HEK293 (cell line): ENCODE results near the gene SNRPB2.
A peak's percentile ranks its signal among the peaks of the same experiment; 100 is the strongest.

Experiments
- CTCF ChIA-PET: fragments of 350-600 bp; formaldehyde crosslinking; extraction: SDS; loops from one replicate; lab custom pipeline; 2021; ENCODE audit warnings: antibody characterized with exemption; lab: Yijun Ruan, JAX
- POLR2A ChIA-PET: fragments of 300-600 bp; formaldehyde crosslinking; extraction: SDS; loops from one replicate; lab custom pipeline; 2020; ENCODE audit warnings: antibody characterized with exemption, inconsistent platforms; lab: Yijun Ruan, JAX
- H3K27ac ChIP-seq: fragments of 200-500 bp; sonication (Bioruptor generic); 2 replicates; pipeline ENCODE4 v1.5.1; 2014; ENCODE audit warnings: low read depth, low read length, control low read depth, inconsistent platforms; ENCODE audit errors: extremely low read depth
- H3K36me3 ChIP-seq, 2 experiments: fragments of 200-500 bp in 1 of 2; sonication (Bioruptor generic) in 1 of 2; 1 replicate in 1 of 2; 2 replicates in 1 of 2; pipeline ENCODE4 v1.5.1; 2014 to 2017; ENCODE audit warnings: inconsistent platforms in 2 of 2, low read length in 2 of 2; ENCODE audit not compliant: control insufficient read depth in 2 of 2, insufficient read depth in 1 of 2
- H3K4me1 ChIP-seq: fragments of 200-500 bp; sonication (Bioruptor generic); 2 replicates; pipeline ENCODE4 v1.5.1; 2014; ENCODE audit warnings: mild to moderate bottlenecking, low read length, inconsistent platforms; ENCODE audit not compliant: control insufficient read depth, insufficient read depth
- H3K4me3 ChIP-seq: 2 replicates; pipeline ENCODE4 v1.5.1; 2011; ENCODE audit warnings: low read depth, mild to moderate bottlenecking, control low read depth, low read length, moderate library complexity
- H3K9me3 ChIP-seq: fragments of 200-500 bp; sonication (Bioruptor generic); 2 replicates; pipeline ENCODE4 v1.5.1; 2014; ENCODE audit warnings: low read depth, low read length, inconsistent platforms; ENCODE audit not compliant: control insufficient read depth, insufficient read depth
- BCL11B ChIP-seq: fragments of 450-650 bp; formaldehyde crosslinking; IDR thresholded peaks from 2 replicates; pipeline ENCODE4 v1.5.1; 2016; ENCODE audit warnings: low read depth, missing biosample characterization, missing genetic modification characterization
- GLI4 ChIP-seq: fragments of 450-650 bp; formaldehyde crosslinking; IDR thresholded peaks from 2 replicates; pipeline ENCODE4 v1.5.1; 2016; ENCODE audit warnings: missing biosample characterization, missing genetic modification characterization
- IKZF3 ChIP-seq: fragments of 450-650 bp; IDR thresholded peaks from 2 replicates; pipeline ENCODE4 v1.5.0; 2018; ENCODE audit warnings: missing biosample characterization, mild to moderate bottlenecking, missing genetic modification characterization, moderate library complexity
- KLF16 ChIP-seq: fragments of 450-650 bp; formaldehyde crosslinking; IDR thresholded peaks from 2 replicates; pipeline ENCODE4 v1.5.1; 2017; ENCODE audit warnings: missing biosample characterization, missing genetic modification characterization
- OVOL3 ChIP-seq: fragments of 450-650 bp; formaldehyde crosslinking; IDR thresholded peaks from 2 replicates; pipeline ENCODE4 v1.5.1; 2016; ENCODE audit warnings: missing biosample characterization, missing genetic modification characterization
- RBAK ChIP-seq: fragments of 450-650 bp; formaldehyde crosslinking; IDR thresholded peaks from 2 replicates; pipeline ENCODE4 v1.5.1; 2016; ENCODE audit warnings: missing biosample characterization, missing genetic modification characterization
- SP3 ChIP-seq: fragments of 450-650 bp; formaldehyde crosslinking; IDR thresholded peaks from 2 replicates; pipeline ENCODE4 v1.5.1; 2016; ENCODE audit warnings: missing biosample characterization, missing genetic modification characterization
- TCF7L2 ChIP-seq: IDR thresholded peaks from 2 replicates; pipeline ENCODE4 v1.6.1; 2011; ENCODE audit warnings: low read depth, mild to moderate bottlenecking, inconsistent platforms, low read length, moderate library complexity, borderline replicate concordance
- YY1 ChIP-seq: fragments of 450-650 bp; formaldehyde crosslinking; IDR thresholded peaks from 2 replicates; pipeline ENCODE4 v1.5.1; 2018; ENCODE audit warnings: missing biosample characterization, missing genetic modification characterization
- YY2 ChIP-seq: fragments of 450-650 bp; formaldehyde crosslinking; IDR thresholded peaks from 2 replicates; pipeline ENCODE4 v1.5.1; 2016; ENCODE audit warnings: missing biosample characterization, missing genetic modification characterization
- ZBTB48 ChIP-seq: fragments of 450-650 bp; formaldehyde crosslinking; IDR thresholded peaks from 2 replicates; pipeline ENCODE4 v1.5.1; 2016; ENCODE audit warnings: missing biosample characterization, missing genetic modification characterization
- ZNF174 ChIP-seq: fragments of 450-650 bp; formaldehyde crosslinking; IDR thresholded peaks from 2 replicates; pipeline ENCODE4 v1.5.0; 2017; ENCODE audit warnings: missing biosample characterization, mild to moderate bottlenecking, missing genetic modification characterization
- ZNF202 ChIP-seq: fragments of 450-650 bp; formaldehyde crosslinking; IDR thresholded peaks from 2 replicates; pipeline ENCODE4 v1.5.1; 2016; ENCODE audit warnings: missing biosample characterization, missing genetic modification characterization, borderline replicate concordance
- ZNF23 ChIP-seq: fragments of 450-650 bp; formaldehyde crosslinking; IDR thresholded peaks from 2 replicates; pipeline ENCODE4 v1.5.1; 2016; ENCODE audit warnings: missing biosample characterization, missing genetic modification characterization, borderline replicate concordance
- ZNF341 ChIP-seq: fragments of 450-650 bp; formaldehyde crosslinking; IDR thresholded peaks from 2 replicates; pipeline ENCODE4; 2016; ENCODE audit warnings: low read depth, missing biosample characterization, missing genetic modification characterization
- ZNF423 ChIP-seq: fragments of 450-650 bp; formaldehyde crosslinking; IDR thresholded peaks from 2 replicates; pipeline ENCODE4 v1.5.1; 2016; ENCODE audit warnings: missing biosample characterization, missing genetic modification characterization
- TF ChIP-seq, protein P1 (sequence below): fragments of 450-650 bp; formaldehyde crosslinking; IDR thresholded peaks from 2 replicates; pipeline ENCODE4 v1.5.1; 2016; ENCODE audit warnings: missing biosample characterization, missing genetic modification characterization, low read depth
- TF ChIP-seq, protein P2 (sequence below): fragments of 450-650 bp; formaldehyde crosslinking; IDR thresholded peaks from 2 replicates; pipeline ENCODE4 v1.5.1; 2016; ENCODE audit warnings: missing biosample characterization, missing genetic modification characterization
- TF ChIP-seq, protein P3 (sequence below): fragments of 450-650 bp; IDR thresholded peaks from 2 replicates; pipeline ENCODE4 v1.5.1; 2018; ENCODE audit warnings: missing biosample characterization, missing genetic modification characterization
- TF ChIP-seq, protein P4 (sequence below): fragments of 450-650 bp; formaldehyde crosslinking; IDR thresholded peaks from 2 replicates; pipeline ENCODE4 v1.5.1; 2017; ENCODE audit warnings: missing biosample characterization, mild to moderate bottlenecking, missing genetic modification characterization, moderate library complexity
- TF ChIP-seq, protein P5 (sequence below): fragments of 450-650 bp; formaldehyde crosslinking; IDR thresholded peaks from 2 replicates; pipeline ENCODE4 v1.5.1; 2016; ENCODE audit warnings: missing biosample characterization, missing genetic modification characterization, borderline replicate concordance
- TF ChIP-seq, protein P6 (sequence below): sonication (generic); formaldehyde crosslinking; IDR thresholded peaks from 2 replicates; pipeline ENCODE4 v1.8.1; 2022; ENCODE audit warnings: mild to moderate bottlenecking, moderate library complexity, missing genetic modification reagents

Gene SNRPB2

DNA sequence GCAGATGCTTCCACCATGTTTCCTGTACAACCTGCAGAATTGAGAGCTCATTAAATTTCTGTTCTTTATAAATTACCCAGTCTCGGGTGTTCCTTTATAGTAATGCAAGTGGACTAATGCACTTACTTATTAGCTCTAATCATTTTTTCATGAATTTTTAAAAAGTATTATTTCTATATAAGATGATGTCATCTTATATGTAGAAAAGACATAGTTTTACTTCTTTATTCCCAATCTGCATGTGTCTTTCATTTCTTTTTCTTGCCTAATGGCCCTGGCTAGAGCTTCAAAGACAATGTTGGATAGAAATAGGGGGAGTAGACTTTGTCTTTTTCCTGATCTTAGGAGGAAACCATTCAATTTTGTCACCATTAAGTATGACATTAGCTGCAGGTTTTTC is 46.1 kb downstream of the SNRPB2 start:
- Histone ChIP-seq H3K27ac (no peak overlapping the region), H3K36me3 (no peaks in the 10 kb centered on the region), H3K4me1 (no peaks in the 10 kb centered on the region), H3K9me3 (no peaks in the 10 kb centered on the region), H3K4me3 (no peak overlapping the region)
- POLR2A ChIA-PET: no interaction called here
- TF ChIP-seq YY2 (tag by site-specific recombination): no peak
- TF ChIP-seq IKZF3 (tag by site-specific recombination): no peak
- TF ChIP-seq ZNF23 (tag by site-specific recombination): no peak
- TF ChIP-seq, protein P1, sequence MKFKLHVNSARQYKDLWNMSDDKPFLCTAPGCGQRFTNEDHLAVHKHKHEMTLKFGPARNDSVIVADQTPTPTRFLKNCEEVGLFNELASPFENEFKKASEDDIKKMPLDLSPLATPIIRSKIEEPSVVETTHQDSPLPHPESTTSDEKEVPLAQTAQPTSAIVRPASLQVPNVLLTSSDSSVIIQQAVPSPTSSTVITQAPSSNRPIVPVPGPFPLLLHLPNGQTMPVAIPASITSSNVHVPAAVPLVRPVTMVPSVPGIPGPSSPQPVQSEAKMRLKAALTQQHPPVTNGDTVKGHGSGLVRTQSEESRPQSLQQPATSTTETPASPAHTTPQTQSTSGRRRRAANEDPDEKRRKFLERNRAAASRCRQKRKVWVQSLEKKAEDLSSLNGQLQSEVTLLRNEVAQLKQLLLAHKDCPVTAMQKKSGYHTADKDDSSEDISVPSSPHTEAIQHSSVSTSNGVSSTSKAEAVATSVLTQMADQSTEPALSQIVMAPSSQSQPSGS (tag by site-specific recombination): 0 out of 2 replicates have a peak, but pooled peaks have one; percentile 18
- no peak for TF ChIP-seq ZNF341 (tag by site-specific recombination)
- CTCF ChIA-PET: no interaction called here

DNA sequence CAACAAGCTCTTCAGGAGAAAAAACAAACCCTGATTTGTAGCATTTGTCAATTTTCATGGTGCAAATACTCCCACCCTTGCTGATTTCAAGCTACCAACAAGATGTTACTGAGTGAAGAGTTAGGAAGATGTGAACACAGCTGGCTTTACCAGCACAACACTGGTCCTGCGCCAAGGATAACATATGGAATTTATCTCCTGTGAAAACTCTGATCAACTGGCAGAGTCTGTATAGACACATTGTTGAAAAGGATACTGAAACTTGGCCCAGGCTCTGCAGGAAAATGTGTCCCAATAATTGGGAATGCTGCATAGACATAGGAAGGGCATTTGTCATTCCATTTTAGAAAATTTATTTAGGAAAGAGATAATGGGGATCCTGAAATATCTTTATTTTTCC is 47.3 kb downstream of the SNRPB2 start:
- no peak overlapping the region for H3K27ac ChIP-seq
- CTCF ChIA-PET: no interaction called here
- H3K36me3 ChIP-seq: no peaks in the 10 kb centered on the region
- H3K4me3 ChIP-seq: no peak overlapping the region
- H3K4me1 ChIP-seq: no peaks in the 10 kb centered on the region
- H3K9me3 ChIP-seq: no peaks in the 10 kb centered on the region
- POLR2A ChIA-PET: no interaction called here
- TF ChIP-seq SP3 (no peak), KLF16 (no peak), ZNF174 (tag by site-specific recombination) (no peak), ZNF23 (tag by site-specific recombination) (no peak), ZNF423 (tag by site-specific recombination) (no peak), YY1 (no peak), ZNF202 (tag by site-specific recombination) (no peak)
- TF ChIP-seq, protein P2, sequence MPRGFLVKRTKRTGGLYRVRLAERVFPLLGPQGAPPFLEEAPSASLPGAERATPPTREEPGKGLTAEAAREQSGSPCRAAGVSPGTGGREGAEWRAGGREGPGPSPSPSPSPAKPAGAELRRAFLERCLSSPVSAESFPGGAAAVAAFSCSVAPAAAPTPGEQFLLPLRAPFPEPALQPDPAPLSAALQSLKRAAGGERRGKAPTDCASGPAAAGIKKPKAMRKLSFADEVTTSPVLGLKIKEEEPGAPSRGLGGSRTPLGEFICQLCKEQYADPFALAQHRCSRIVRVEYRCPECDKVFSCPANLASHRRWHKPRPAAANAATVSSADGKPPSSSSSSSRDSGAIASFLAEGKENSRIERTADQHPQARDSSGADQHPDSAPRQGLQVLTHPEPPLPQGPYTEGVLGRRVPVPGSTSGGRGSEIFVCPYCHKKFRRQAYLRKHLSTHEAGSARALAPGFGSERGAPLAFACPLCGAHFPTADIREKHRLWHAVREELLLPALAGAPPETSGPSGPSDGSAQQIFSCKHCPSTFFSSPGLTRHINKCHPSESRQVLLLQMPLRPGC (tag by site-specific recombination): no peak
- TF ChIP-seq, protein P3, sequence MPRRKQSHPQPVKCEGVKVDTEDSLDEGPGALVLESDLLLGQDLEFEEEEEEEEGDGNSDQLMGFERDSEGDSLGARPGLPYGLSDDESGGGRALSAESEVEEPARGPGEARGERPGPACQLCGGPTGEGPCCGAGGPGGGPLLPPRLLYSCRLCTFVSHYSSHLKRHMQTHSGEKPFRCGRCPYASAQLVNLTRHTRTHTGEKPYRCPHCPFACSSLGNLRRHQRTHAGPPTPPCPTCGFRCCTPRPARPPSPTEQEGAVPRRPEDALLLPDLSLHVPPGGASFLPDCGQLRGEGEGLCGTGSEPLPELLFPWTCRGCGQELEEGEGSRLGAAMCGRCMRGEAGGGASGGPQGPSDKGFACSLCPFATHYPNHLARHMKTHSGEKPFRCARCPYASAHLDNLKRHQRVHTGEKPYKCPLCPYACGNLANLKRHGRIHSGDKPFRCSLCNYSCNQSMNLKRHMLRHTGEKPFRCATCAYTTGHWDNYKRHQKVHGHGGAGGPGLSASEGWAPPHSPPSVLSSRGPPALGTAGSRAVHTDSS (tag by site-specific recombination): no peak
- TF ChIP-seq, protein P4, sequence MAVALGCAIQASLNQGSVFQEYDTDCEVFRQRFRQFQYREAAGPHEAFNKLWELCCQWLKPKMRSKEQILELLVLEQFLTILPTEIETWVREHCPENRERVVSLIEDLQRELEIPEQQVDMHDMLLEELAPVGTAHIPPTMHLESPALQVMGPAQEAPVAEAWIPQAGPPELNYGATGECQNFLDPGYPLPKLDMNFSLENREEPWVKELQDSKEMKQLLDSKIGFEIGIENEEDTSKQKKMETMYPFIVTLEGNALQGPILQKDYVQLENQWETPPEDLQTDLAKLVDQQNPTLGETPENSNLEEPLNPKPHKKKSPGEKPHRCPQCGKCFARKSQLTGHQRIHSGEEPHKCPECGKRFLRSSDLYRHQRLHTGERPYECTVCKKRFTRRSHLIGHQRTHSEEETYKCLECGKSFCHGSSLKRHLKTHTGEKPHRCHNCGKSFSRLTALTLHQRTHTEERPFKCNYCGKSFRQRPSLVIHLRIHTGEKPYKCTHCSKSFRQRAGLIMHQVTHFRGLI: no peak

DNA sequence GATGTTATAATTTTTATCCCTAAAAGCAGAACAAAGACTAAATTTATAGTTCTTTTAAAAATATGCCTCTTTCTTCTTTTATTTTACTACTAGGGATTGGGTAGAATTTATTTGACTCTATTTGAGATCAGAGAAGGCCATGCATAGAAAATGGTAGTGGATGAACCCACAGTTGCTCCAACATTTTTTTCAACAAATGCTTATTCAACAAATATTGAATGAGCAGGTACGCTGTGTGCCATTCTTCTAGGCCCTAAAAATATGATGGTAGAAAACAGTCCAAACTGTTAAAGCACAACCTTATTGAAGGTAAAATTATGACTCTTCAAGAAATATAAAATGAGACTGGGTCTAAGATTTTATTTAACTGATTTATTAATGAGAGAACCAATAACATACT is 48.3 kb downstream of the SNRPB2 start:
- CTCF ChIA-PET: no interaction called here
- no peaks in the 10 kb centered on the region for H3K36me3 ChIP-seq
- POLR2A ChIA-PET: no interaction called here
- no peak overlapping the region for H3K27ac ChIP-seq
- H3K4me1 ChIP-seq: no peaks in the 10 kb centered on the region
- H3K9me3 ChIP-seq: no peaks in the 10 kb centered on the region
- no peak overlapping the region for H3K4me3 ChIP-seq
- TF ChIP-seq BCL11B (tag by site-specific recombination): no peak
- TF ChIP-seq TCF7L2: no peak
- TF ChIP-seq ZBTB48 (tag by site-specific recombination): no peak
- TF ChIP-seq, protein P5, sequence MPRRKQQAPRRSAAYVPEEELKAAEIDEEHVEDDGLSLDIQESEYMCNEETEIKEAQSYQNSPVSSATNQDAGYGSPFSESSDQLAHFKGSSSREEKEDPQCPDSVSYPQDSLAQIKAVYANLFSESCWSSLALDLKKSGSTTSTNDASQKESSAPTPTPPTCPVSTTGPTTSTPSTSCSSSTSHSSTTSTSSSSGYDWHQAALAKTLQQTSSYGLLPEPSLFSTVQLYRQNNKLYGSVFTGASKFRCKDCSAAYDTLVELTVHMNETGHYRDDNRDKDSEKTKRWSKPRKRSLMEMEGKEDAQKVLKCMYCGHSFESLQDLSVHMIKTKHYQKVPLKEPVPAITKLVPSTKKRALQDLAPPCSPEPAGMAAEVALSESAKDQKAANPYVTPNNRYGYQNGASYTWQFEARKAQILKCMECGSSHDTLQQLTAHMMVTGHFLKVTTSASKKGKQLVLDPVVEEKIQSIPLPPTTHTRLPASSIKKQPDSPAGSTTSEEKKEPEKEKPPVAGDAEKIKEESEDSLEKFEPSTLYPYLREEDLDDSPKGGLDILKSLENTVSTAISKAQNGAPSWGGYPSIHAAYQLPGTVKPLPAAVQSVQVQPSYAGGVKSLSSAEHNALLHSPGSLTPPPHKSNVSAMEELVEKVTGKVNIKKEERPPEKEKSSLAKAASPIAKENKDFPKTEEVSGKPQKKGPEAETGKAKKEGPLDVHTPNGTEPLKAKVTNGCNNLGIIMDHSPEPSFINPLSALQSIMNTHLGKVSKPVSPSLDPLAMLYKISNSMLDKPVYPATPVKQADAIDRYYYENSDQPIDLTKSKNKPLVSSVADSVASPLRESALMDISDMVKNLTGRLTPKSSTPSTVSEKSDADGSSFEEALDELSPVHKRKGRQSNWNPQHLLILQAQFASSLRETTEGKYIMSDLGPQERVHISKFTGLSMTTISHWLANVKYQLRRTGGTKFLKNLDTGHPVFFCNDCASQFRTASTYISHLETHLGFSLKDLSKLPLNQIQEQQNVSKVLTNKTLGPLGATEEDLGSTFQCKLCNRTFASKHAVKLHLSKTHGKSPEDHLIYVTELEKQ (tag by site-specific recombination): no peak
- no peak for TF ChIP-seq RBAK (tag by site-specific recombination)
- TF ChIP-seq, protein P6, sequence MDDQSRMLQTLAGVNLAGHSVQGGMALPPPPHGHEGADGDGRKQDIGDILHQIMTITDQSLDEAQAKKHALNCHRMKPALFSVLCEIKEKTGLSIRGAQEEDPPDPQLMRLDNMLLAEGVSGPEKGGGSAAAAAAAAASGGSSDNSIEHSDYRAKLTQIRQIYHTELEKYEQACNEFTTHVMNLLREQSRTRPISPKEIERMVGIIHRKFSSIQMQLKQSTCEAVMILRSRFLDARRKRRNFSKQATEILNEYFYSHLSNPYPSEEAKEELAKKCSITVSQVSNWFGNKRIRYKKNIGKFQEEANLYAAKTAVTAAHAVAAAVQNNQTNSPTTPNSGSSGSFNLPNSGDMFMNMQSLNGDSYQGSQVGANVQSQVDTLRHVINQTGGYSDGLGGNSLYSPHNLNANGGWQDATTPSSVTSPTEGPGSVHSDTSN (CRISPR knock-in tag): no peak
- TF ChIP-seq OVOL3: no peak
- TF ChIP-seq GLI4 (tag by site-specific recombination): no peak
